GM18505 (cell line): Measurements from ENCODE around the gene OR5B12.

Source experiments
- ATAC-seq: cut with Tn5 transposase; IDR thresholded peaks from one replicate; pipeline ENCODE4 v1.9.1; 2021; ENCODE audit not compliant: unreplicated experiment
- POLR2A ChIP-seq: IDR thresholded peaks from 4 replicates; pipeline ENCODE4 v1.6.1; 2011; ENCODE audit warnings: borderline replicate concordance; ENCODE audit not compliant: insufficient read depth, insufficient read length; ENCODE audit errors: extremely low read depth

OR5B12 gene

GRCh38 chr11:58442136-58442535 is at the start of gene OR5B12:
TSS of gene OR5B12 (minus strand) at chr11:58442236. CDS start at chr11:58440151, 2,085 bp downstream.
- no peak for ATAC-seq
- no peak for TF ChIP-seq POLR2A

DNA sequence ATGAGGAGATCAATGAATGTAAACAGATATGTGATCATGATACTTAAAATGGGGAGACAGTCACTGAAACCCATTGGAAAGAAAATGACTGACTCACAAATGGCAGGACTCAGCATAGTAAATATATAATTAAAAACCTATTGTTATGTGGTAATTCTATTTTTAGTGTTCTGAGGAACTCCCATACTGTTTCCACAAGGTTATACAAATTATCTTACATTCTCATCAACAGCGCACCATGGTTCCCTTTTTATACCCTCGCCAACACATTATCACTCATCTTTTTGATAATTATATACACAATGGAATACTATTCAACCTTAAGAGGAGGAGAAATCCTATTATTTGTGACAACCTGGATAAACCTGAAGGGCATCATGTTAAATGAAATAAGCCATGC is 48.8 kb upstream of the OR5B12 start:
- ATAC-seq = no peak
- no peak for TF ChIP-seq POLR2A

- TF ChIP-seq POLR2A = no peak
- ATAC-seq = no peak
Observed at GRCh38 chr11:58487170-58487569, 45.1 kb upstream of the OR5B12 start.

- ATAC-seq = no peak
- no peak for TF ChIP-seq POLR2A
Observed at GRCh38 chr11:58485961-58486360, 43.9 kb upstream of the OR5B12 start.

DNA sequence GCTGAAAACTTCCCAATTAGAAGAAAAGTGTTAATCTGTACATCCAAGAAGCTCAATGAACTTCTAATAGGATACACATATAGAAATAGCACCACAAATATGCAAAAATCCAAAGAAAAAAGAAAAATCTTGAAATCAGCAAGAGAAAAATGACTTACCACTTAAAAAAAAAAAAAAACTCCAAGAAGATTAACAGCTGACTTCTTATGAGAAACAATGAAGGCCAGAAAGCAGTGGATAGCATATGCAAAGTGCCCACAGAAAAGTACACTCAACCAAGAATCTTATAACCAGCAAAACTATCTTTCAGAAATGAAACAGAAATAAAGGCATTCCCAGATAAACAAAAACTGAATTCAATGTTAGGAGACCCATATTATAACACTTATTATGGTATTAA is 29.9 kb upstream of the OR5B12 start:
- TF ChIP-seq POLR2A = no peak
- no peak for ATAC-seq

DNA sequence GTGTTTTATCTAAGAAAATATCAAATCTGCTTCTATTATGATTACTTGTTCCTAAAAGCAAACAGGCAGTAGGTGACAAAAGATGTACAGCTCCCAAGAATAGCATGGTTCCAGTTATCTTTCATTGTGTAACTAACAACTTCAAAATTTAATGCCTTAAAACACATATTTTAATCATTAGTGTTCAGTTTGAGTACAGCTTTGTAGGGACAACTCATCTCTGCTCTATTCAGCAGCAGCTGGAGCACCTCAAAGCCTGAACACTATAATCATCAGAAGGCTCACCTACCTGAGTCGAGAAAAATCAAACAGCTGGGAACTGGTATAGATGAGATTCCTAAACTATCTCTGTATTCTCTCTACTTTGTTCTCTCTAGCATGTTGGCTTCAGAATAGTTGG is 24.3 kb upstream of the OR5B12 start:
- no peak for TF ChIP-seq POLR2A
- no peak for ATAC-seq

DNA sequence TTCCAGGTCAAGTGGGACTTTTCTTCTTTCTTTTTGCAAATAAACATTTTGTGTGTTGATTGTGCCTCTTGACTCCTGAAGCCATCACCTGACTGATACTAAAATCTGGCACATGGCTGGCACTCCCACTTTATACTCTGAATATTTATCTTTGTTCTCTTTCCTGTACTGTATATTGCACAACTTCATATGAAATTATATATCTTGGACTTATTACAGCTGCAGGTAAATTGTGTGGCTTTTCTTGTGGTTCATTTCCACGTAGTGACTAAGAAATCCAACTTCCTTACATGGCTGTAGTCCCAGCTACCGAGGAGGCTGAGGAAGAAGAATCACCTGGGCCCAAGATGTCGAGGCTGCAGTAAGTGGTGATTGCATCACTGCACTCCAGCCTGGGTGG is 23.7 kb upstream of the OR5B12 start:
- TF ChIP-seq POLR2A = no peak
- no peak for ATAC-seq

GRCh38 chr11:58451585-58451984 is 9.5 kb upstream of the OR5B12 start:
- ATAC-seq = no peak

GRCh38 chr11:58446294-58446693 is 4.3 kb upstream of the OR5B12 start:
- no peak for ATAC-seq
- no peak for TF ChIP-seq POLR2A

More at GRCh38 chr11:58451585-58451984, 9.5 kb upstream of the OR5B12 start:
- no peak for TF ChIP-seq POLR2A

GRCh38 chr11:58444300-58444699 is 2.3 kb upstream of the OR5B12 start:
- no peak for TF ChIP-seq POLR2A
- ATAC-seq = no peak

- no peak for TF ChIP-seq POLR2A
- no peak for ATAC-seq
Observed at GRCh38 chr11:58438486-58438885, 3.5 kb downstream of the OR5B12 start.

DNA sequence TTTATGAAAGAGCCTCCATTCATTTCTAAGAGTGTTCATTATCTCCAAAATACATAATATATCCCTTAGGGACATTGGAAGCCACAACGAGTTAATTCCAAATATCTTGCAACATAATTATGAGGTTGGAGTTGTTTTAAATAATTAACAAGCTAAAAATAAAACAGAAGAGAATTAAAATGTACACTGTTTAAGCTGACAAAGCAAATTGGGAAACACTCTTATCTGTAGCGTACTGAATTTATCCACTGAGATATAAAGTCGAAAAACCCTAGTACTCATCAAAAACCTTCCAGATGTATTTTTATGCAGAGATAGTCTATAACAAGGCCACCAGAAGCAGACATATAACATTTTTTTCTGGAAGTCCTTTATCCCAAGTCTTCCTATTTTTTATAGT is 7.8 kb downstream of the OR5B12 start:
- no peak for TF ChIP-seq POLR2A
- no peak for ATAC-seq

- TF ChIP-seq POLR2A = no peak
- peak; percentile 86 for ATAC-seq
Observed at GRCh38 chr11:58433638-58434203, 8.3 kb downstream of the OR5B12 start.

DNA sequence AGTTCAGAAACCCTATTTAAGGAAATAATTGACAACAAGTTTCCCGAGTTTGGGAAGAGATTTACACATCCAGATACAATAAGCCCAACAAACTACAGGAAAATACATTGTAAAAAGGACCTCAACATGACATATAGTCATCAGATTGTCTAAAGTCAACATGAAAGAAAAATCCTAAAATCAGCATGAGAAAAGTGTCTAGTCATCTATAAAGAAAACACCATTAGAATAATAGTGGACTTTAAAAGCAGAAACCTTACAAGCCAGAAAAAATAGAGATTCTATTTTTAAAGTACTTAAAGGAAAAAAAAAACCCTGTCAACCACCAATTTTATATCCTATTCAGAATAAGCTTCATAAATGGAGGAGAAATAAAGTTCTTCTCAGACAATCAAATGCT is 12.8 kb downstream of the OR5B12 start:
- ATAC-seq = no peak
- TF ChIP-seq POLR2A = no peak

- TF ChIP-seq POLR2A = no peak
Observed at GRCh38 chr11:58428021-58428420, 14.0 kb downstream of the OR5B12 start, which contains the start of gene OR5B2. TSS of gene OR5B2 (minus strand) at chr11:58428121. CDS start at chr11:58423261, 4,860 bp downstream.

More at GRCh38 chr11:58428021-58428420, 14.0 kb downstream of the OR5B12 start, which contains the start of gene OR5B2:
- no peak for ATAC-seq
